HG03039 (cell line): ENCODE results near the gene FBXO34.
"Not testable (repeated sequence)": the region's sequence is repeated elsewhere in the genome, so short reads cannot be mapped to it uniquely, and the experiment has no call there.

Source experiments
- ATAC-seq: cut with Tn5 transposase; IDR thresholded peaks from one replicate; pipeline ENCODE4 v1.9.1; 2021; ENCODE audit warnings: mild to moderate bottlenecking, moderate library complexity; ENCODE audit not compliant: unreplicated experiment

The FBXO34 gene

DNA sequence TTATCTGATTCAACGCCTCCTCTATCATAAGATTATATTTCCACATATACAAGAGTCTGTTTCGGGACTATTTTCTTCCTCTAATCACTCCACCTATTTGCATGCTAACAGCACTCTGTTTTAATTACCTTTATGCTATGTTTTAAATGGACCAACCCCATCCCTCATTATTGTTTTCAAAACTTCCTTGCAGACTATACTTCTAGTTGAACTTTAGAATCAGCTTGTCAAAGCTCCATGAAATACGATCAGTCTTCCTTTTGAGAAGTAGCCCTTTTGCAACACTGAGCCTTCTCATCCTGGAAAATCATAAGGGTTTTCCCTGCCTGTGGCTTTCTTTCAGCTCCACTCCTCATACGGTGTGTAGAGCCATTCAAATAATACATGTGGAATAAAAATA lies 103.5 kb downstream of the FBXO34 start:
- no peak for ATAC-seq

DNA sequence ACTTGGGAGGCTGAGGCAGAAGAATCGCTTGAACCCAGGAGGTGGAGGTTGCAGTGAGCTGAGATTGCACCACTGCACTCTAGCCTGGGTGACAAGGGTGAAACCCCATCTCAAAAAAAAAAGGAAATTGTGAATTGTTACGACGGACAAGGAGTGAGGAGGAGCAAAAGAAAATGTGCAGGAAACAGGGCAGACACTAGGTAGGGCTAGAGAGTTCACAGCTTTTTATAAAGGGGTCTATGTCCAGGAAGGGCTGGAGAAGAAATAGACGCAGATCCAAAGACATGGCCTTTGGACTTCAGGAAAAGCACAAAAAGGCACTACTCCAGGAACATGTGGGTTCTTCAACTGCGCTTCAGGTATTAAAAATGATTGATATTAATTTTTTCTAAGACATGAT lies 106.0 kb downstream of the FBXO34 start:
- no peak for ATAC-seq

DNA sequence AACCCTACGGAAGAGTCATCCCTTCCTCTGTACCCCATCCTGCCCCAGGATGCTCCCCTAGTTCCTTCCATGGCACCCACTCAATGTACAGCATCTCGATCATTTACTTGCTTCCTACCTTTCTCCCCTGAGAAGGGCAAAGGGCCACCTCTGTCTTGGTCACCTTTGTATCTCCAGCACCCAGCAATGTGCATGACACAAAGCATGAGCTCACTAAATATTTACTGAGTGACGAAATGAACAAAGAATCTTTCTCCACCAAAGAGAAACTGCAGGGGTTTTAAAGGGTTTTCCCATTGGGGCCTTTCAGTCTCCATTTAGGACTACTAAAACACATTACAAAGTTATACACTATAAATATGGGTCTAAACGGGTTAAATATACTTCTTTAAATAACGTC lies 109.8 kb downstream of the FBXO34 start:
- no peak for ATAC-seq

DNA sequence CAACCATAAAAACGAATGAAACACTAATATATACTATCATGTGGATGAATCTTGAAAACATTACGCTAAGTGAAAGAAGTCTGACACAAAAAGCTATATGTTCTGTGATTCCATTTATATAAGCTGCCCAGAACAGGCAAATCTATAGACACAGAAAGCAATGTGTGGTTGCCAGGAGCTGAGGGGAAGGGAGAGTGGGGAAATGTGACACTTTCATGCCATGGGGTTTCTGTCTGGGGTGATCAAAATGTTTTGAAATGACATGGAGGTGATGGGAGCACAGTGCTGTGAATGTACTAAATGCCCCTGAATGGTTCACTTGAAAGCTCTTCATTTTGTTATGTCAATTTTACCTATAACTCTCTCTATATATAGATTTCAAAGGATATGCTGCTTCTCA lies 110.3 kb downstream of the FBXO34 start:
- ATAC-seq: no peak

DNA sequence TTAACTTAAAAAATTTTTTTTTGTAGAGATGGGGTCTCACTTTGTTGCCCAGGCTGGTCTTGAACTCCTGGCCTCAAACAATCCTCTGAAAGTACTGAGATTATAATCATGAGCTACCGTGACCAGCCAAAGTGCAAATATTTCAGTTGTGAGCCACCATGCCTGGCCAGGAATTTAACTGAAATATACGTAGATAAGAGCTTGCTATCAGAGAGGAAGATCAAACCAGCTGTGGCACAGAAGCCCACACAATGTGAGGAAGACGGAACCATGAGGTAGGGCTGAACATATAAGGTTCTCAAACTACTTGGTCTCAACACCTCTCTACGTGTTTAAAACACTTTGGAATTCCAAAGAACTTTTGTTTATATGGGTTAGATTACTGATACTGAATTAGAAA lies 111.3 kb downstream of the FBXO34 start:
- ATAC-seq: no peak

DNA sequence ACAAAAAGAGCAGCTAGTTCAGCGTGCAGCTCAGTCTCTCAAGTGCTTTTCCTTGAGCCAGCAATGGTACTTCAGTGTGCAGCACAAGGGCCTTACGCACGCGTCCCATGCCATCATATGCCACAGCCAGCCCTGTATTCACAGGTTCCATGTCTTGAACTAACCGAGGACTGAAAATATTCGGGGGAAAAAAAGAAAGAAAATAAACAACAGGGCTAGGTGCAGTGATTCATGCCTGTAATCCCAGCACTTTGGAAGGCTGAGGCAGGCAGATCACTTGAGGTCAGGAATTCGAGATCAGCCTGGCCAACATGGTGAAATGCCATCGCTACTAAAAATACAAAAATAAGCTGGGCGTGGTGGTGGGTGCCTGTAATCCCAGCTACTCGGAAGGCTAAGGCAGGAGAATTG lies 111.8 kb downstream of the FBXO34 start:
- ATAC-seq: not testable (repeated sequence)

DNA sequence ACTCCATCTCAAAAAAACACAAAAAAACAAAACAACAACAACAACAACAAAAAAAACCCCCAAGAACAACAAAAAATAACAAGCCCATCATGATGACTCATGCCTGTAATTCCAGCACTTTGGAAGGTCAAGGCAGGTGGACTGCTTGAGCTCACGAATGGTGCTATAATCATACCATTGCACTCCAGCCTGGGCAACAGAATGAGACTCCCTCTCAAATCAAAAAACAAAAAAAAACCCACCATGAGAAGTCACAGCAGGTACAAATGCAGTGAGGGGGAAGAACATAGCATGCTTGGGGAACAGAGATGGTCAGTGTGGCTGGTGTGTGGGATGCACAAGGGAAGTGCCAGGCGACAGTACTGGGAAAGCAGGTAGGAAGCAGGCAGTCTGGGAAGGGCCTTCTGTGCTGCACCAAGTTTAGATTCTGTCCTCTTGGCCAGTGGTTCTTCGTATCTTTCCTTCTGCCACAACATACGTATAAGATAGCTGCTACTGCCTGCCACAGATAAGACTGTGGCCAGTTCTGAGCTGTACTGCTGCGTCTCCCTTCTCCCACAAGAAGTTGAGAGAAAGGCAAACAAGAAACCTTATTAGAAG lies 112.4 kb downstream of the FBXO34 start:
- ATAC-seq: no peak

DNA sequence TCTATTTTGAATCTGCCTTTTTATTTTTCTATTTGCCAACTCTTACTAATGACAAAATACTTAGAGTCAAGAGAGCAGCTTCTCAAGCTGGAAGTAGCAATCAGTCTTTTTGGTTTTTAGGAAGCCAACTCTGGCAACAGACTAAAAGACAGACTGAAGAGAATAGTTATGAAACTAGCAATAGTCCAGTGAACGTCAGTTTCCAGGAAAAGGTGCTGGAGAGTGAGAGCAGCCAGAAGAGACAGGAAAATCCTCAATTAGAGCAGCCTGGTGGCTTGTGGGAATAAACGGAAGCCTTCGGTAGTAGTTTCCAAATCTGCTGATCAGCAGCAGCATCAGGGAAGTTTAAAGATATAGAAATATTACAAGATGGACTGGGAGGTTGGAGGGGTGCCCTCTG lies 113.3 kb downstream of the FBXO34 start:
- no peak for ATAC-seq

DNA sequence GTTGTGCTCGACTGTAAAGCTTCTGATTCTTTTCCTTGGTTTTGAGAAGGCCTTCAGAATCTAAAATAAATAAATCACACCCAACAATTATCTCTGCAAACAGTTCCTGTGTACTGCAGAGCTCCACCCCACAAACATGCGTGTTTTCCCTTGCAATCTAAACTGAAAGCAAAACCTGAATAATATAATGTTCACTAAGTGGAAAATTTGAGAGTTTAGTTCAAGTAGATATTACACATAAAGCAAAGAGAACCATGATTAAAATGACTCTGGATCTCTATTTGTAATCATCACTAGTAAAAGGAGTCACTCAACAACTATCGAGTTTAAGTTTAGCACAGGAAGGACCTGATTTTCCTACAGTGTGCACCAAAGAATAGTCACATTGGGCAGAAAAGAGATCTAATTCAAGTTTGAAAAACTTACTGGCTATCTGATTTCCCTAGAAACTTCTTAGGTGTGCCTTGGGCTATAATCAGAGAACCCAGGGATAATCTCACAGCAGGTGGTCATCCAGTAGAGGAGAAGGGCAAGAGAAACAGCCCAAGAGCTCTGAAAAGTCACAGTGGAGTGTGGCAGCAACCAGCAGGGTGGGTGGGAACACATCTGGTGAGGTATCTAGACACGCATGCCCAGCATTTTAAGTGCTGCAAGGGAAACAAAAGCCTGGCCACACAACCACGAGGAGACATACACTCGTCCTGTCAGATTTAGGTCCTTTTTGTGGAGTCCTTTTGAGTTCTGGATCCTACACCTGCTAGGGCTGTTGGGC lies 115.0 kb downstream of the FBXO34 start:
- ATAC-seq: no peak

DNA sequence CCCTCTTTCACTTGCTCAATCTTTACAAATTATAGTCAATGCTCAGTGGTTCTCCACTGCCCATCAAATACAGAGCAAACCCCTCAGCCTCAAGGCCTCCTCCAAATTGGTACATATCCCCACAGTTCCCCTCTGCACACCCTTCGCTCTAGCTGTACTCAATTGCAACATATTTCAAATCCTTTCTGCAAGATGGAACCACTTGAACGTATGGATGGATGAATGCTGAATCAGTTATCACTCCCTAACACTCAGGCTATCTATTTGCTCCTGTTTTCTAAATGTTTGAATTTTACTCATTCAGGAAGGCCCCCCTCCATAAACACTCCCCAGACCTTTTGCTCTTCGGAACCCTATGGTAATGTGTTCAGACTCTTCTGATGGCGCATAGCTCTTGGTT lies 115.9 kb downstream of the FBXO34 start:
- ATAC-seq: no peak

DNA sequence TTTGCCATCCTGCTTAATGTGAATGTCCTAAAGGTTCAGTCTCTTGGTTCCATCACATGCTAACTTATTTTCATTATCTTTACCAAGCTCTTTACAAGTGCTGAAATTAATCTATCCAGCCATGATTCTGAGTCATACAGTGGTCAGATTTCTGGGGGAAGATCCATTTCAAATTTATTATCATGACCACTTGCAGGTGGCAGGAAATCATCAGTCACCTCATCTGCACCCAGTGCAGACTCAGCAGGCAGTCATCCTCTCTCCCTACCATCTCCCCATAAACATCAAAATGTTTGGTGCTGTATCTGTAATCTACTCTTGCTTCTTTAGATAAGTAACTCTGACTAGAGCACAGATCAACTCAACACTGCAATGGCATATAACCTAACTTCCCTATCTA lies 116.9 kb downstream of the FBXO34 start:
- ATAC-seq: no peak

DNA sequence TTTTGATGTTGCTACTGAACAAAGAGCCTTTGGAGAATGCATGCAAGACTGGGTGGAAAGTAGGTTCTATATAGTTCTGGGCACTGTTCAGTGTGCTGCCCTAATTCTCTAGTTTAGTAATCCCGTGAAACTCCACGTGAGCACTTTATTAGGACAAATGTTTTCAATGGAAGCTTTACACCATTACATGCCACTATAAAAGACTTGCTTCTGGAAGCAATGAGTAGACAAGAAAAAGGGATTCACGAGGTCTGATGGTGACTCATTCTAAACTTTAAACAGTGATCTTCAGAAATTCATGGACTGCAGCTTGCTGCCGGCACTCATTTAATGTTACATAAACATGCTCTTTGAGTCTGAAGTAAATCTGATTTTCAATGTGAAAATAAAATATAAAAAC lies 118.1 kb downstream of the FBXO34 start:
- ATAC-seq: no peak

DNA sequence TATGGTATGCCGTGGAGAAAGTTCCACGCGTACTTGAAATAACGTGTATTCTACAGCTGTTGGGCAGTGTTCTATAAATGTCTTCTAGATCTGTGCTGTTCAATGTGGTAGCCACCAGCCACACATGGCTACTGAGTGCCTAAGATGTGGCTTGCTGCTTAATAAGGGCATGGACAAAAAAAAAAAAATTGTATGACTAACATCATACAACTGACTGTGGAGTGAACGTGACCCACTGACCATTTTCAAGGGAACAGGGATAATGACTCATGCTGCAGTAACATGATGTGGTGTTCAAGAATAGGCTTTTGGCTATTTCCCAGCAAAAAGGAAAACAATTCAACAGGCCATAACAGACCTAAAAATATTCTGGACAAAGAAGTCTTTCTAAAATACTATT lies 127.5 kb downstream of the FBXO34 start:
- ATAC-seq: no peak

DNA sequence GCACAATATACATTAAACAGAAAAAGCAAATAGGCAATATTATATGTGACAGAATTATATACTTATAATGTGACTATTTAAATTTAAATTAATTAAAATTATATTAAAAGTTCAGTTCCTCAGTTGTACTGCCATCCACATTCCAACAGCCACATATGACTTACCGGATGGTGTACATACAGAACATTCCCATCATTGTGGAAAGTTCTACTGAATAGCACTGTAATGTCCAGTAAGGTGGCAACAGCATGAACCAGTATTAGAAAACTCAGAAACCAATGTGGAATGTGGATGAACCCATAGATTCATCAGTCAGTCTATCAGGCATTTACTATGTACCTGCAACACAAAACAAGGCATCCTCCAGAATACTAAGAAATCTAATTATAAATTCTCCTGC lies 128.0 kb downstream of the FBXO34 start:
- ATAC-seq: no peak

DNA sequence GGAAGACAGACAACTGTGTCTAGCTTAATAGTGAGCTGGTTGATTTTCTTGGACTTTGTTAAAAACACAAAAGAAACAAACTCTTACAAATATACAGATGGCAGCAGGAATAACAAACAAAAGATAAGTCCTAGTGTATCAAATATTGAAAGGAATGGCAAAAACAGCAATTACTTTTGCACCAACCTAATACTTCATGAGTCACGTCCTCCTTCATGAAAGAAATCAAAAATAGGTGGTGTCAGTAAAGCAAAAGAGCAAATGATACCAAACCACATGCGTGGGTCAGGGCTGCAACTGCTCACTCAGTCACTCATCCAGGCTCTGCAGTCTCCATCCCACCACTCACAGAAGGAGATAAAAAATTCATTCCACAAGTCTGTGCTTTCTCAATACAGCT lies 128.6 kb downstream of the FBXO34 start:
- no peak for ATAC-seq

DNA sequence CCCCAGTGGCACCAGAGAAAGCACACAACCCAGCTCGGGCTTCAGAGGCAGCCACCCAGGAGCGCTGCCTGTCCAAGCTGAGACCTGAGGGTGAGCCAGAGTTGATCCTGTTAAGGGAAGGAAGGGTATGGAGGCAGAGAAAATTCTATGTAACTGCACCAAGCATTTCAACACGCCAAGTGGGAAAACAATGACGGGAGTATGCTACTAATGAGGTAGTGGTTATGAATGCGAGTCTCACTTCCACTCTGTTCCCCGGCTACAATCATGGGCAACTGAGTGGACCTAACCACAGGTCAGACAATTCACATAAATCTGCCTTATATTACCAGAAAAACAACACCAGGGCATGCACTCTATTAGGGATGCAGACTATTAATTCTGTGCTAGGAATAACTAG lies 130.5 kb downstream of the FBXO34 start:
- ATAC-seq: no peak
